ENCODE results near the gene ZNF575.
A peak's percentile ranks its signal among the peaks of the same experiment; 100 is the strongest.
"Not testable (repeated sequence)": the region's sequence is repeated elsewhere in the genome, so short reads cannot be mapped to it uniquely, and the experiment has no call there.

The ZNF575 gene

GRCh38 chr19:43511324-43511723 is 21.7 kb upstream of the ZNF575 start:
- no peak for DNase-seq (ENCODE audit: low spot score)

- not testable (repeated sequence) for DNase-seq (ENCODE audit: low spot score)
Observed at GRCh38 chr19:43512399-43512798, 20.6 kb upstream of the ZNF575 start.

- no peak for DNase-seq (ENCODE audit: low spot score)
Observed at GRCh38 chr19:43518051-43518450, 14.9 kb upstream of the ZNF575 start.

GRCh38 chr19:43519436-43520088 is 13.4 kb upstream of the ZNF575 start:
- peak; percentile 78 for DNase-seq (ENCODE audit: low spot score)

- DNase-seq (ENCODE audit: low spot score), result no peak
Observed at GRCh38 chr19:43522929-43523328, 10.1 kb upstream of the ZNF575 start.

GRCh38 chr19:43523696-43524095 is 9.3 kb upstream of the ZNF575 start:
- DNase-seq (ENCODE audit: low spot score), result not testable (repeated sequence)

- DNase-seq (ENCODE audit: low spot score), result peak; percentile 47
Observed at GRCh38 chr19:43524922-43525835, 7.8 kb upstream of the ZNF575 start.

GRCh38 chr19:43525836-43526771 is 6.9 kb upstream of the ZNF575 start:
- DNase-seq (ENCODE audit: low spot score), result no peak

GRCh38 chr19:43526884-43527859 is 5.8 kb upstream of the ZNF575 start, which contains the start of gene ETHE1:
TSS of gene ETHE1 (minus strand) at chr19:43527201. CDS start at chr19:43527177, 24 bp downstream.
- peak; percentile 89 for DNase-seq (ENCODE audit: low spot score)

GRCh38 chr19:43527860-43528622 is 4.9 kb upstream of the ZNF575 start:
- DNase-seq (ENCODE audit: low spot score), result no peak

GRCh38 chr19:43532571-43532961 is 422 bp upstream of the ZNF575 start:
- DNase-seq (ENCODE audit: low spot score), result no peak

- peak; percentile 92 for DNase-seq (ENCODE audit: low spot score)
Observed at GRCh38 chr19:43533546-43534304, 737 bp downstream of the ZNF575 start.

- DNase-seq (ENCODE audit: low spot score), result no peak
Observed at GRCh38 chr19:43534305-43534815, 1.4 kb downstream of the ZNF575 start.

GRCh38 chr19:43534816-43535761 is 2.1 kb downstream of the ZNF575 start:
- DNase-seq (ENCODE audit: low spot score), result peak; percentile 77

- DNase-seq (ENCODE audit: low spot score), result no peak
Observed at GRCh38 chr19:43538922-43539321, 5.9 kb downstream of the ZNF575 start.

- DNase-seq (ENCODE audit: low spot score), result no peak
Observed at GRCh38 chr19:43540381-43540780, 7.4 kb downstream of the ZNF575 start.

- DNase-seq (ENCODE audit: low spot score), result no peak
Observed at GRCh38 chr19:43541920-43542650, 9.1 kb downstream of the ZNF575 start.

Data from iPS-NIHi11 (cell line).